Osteocyte (in vitro differentiated cells): ENCODE data around the gene COX5B. TPM values are rescaled to one million over a fixed set of nuclear protein-coding genes. Genes with fewer than 3 reads are reported as not detected.
"Not testable (repeated sequence)": the region's sequence is repeated elsewhere in the genome, so short reads cannot be mapped to it uniquely, and the experiment has no call there.

Experiments
- DNase-seq: peaks from one replicate; pipeline ENCODE4 v3.0.0; 2021; ENCODE audit warnings: mixed read lengths; ENCODE audit not compliant: unreplicated experiment; ENCODE audit errors: extremely low spot score
- H3K27ac Mint-ChIP-seq: one replicate; pipeline ENCODE4 v1.8.0; 2021; ENCODE audit warnings: mild to moderate bottlenecking, mixed read lengths; ENCODE audit not compliant: unreplicated experiment
- H3K27me3 Mint-ChIP-seq: one replicate; pipeline ENCODE4 v1.8.0; 2021; ENCODE audit warnings: mixed read lengths; ENCODE audit not compliant: unreplicated experiment
- H3K36me3 Mint-ChIP-seq: one replicate; pipeline ENCODE4 v1.8.0; 2021; ENCODE audit warnings: mixed read lengths; ENCODE audit not compliant: unreplicated experiment
- H3K4me1 Mint-ChIP-seq: one replicate; pipeline ENCODE4 v1.8.0; 2021; ENCODE audit warnings: mixed read lengths; ENCODE audit not compliant: unreplicated experiment
- H3K4me3 Mint-ChIP-seq: one replicate; pipeline ENCODE4 v1.8.0; 2021; ENCODE audit warnings: mild to moderate bottlenecking, moderate library complexity, mixed read lengths; ENCODE audit not compliant: unreplicated experiment
- H3K9me3 Mint-ChIP-seq: one replicate; pipeline ENCODE4 v1.8.0; 2021; ENCODE audit warnings: mixed read lengths; ENCODE audit not compliant: unreplicated experiment
- CTCF ChIP-seq: fragments of 200-600 bp; sonication (generic); IDR thresholded peaks from 2 replicates; pipeline ENCODE4 v1.5.0; 2021; ENCODE audit warnings: antibody characterized with exemption, mild to moderate bottlenecking, moderate library complexity
- total RNA-seq: library from RNA; stranded (reverse); gene quantifications from 2 replicates; pipeline ENCODE4 v1.2.1, GENCODE V29; 2021

The COX5B gene
- total RNA-seq, 1 donor from 2014 or later, result 185 TPM

GRCh38 chr2:97678298-97678697 lies 32.4 kb downstream of the COX5B start:
- DNase-seq, result no peak
- no peak overlapping the region for H3K4me3 Mint-ChIP-seq
- no peak overlapping the region for H3K27ac Mint-ChIP-seq

GRCh38 chr2:97687235-97687634 lies 41.4 kb downstream of the COX5B start:
- H3K27me3 Mint-ChIP-seq, H3K36me3 Mint-ChIP-seq, H3K4me1 Mint-ChIP-seq, H3K4me3 Mint-ChIP-seq, H3K27ac Mint-ChIP-seq, H3K9me3 Mint-ChIP-seq: not testable (repeated sequence)
- peak; percentile 7 for DNase-seq

More at GRCh38 chr2:97678298-97678697, 32.4 kb downstream of the COX5B start:
- Mint-ChIP-seq H3K4me1 (peaks cover 13% of the 10 kb centered on the region), H3K9me3 (peaks cover 9% of the 10 kb centered on the region), H3K27me3 (no peaks in the 10 kb centered on the region), H3K36me3 (peaks cover 2% of the 10 kb centered on the region)
- TF ChIP-seq CTCF, result no peak

GRCh38 chr2:97688062-97688827 lies 42.4 kb downstream of the COX5B start:
- Mint-ChIP-seq H3K9me3 (no peaks in the 10 kb centered on the region), H3K4me1 (peaks cover 9% of the 10 kb centered on the region), H3K27me3 (no peaks in the 10 kb centered on the region), H3K4me3 (no peak overlapping the region), H3K27ac (no peak overlapping the region), H3K36me3 (no peaks in the 10 kb centered on the region)
- TF ChIP-seq CTCF, result no peak
- DNase-seq, result peak; percentile 25

GRCh38 chr2:97691166-97691565 lies 45.3 kb downstream of the COX5B start:
- peak; percentile 66 for DNase-seq
- peaks cover 9% of the 10 kb centered on the region for H3K4me1 Mint-ChIP-seq
- no peaks in the 10 kb centered on the region for H3K9me3 Mint-ChIP-seq
- no peak for TF ChIP-seq CTCF
- no peaks in the 10 kb centered on the region for H3K27me3 Mint-ChIP-seq
- no peak overlapping the region for H3K27ac Mint-ChIP-seq
- no peaks in the 10 kb centered on the region for H3K36me3 Mint-ChIP-seq
- no peak overlapping the region for H3K4me3 Mint-ChIP-seq

- Mint-ChIP-seq H3K27ac (no peak overlapping the region), H3K4me3 (no peak overlapping the region), H3K9me3 (no peaks in the 10 kb centered on the region), H3K36me3 (no peaks in the 10 kb centered on the region), H3K27me3 (no peaks in the 10 kb centered on the region), H3K4me1 (peaks cover 13% of the 10 kb centered on the region)
- no peak for DNase-seq
- no peak for TF ChIP-seq CTCF
These were observed 47.6 kb downstream of the COX5B start for GRCh38 chr2:97693476-97693875.
